ENCODE results near the gene LPP. TPM values are rescaled to one million over a fixed set of nuclear protein-coding genes. Genes with fewer than 3 reads are reported as not detected.
A peak's percentile ranks its signal among the peaks of the same experiment; 100 is the strongest.

The LPP gene
- total and polyA plus RNA-seq, 2 of the 4 experiments (the other 2 are of a cell fraction) = 16.0 to 130 TPM

DNA sequence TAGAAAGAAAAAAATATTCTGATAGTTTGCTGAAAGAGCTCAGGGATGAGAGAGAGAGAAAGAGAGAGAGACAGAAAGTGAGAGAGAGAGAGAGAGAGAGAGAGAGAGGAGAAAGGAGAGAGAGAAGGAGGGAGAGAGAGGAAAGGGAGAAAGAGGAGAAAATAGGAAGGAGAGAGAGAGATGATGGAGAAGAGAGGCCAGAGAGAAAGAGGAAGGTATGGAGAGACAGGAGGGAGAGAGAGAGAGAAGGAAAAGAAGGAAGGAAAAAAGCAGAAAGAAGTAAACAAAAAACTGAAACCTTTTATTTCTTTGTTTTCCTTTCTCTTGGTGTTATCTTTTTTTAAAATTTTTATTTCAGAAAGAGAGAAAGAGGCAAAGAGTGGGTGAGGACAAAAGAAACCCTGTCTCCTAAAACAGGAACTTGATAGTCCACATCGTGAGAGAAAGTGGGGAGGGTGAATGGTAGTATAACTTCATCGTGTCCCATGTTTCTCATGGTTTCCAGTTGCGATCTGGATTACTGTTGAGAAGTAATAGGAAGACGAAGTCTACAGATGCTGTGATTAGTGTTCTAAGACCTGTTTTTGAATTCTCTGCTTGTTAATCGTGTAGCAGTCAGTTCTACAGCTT is 279.7 kb downstream of the LPP start:
- H3K9ac ChIP-seq (ENCODE audit: low read depth, low read length) = no peak overlapping the region
- H2BK5ac ChIP-seq (ENCODE audit: low read depth, low read length, poor library complexity, severe bottlenecking) = no peak overlapping the region
- ChIA-PET CTCF (interaction anchor here (0.7 kb wide), 1 partner anchor 14 kb away, joined by 4 read pairs; no protein-coding TSS in a partner anchor), POLR2A (ENCODE audit: unreplicated experiment) (no interaction called here)
- H4K5ac ChIP-seq (ENCODE audit: low read depth, low read length) = no peak overlapping the region
- H2BK120ac ChIP-seq (ENCODE audit: low read depth, low read length) = peak overlapping the region; percentile 11; the same call in 1 of the 2 replicates
- dilution Hi-C loops (cut with HindIII; ENCODE audit: low sequenced_read_pairs, unreplicated experiment) (no loop called here), intact Hi-C loops (cut with micrococcal nuclease) (no loop called here), in situ Hi-C loops (cut with MboI; ENCODE audit: low sequenced_read_pairs) (no loop called here)
- H3K4me1 ChIP-seq (ENCODE audit: control insufficient read depth, insufficient read depth, low read length) = peaks cover 12% of the 10 kb centered on the region
- no peak overlapping the region for H2AK9ac ChIP-seq (replicated peaks; ENCODE audit: low read depth, low read length, poor library complexity)
- no peak overlapping the region for H3K18ac ChIP-seq (ENCODE audit: low read depth, low read length)
- H3K27ac ChIP-seq (ENCODE audit: insufficient read depth, low read length) = no peak overlapping the region
- H3K4me3 ChIP-seq (ENCODE audit: insufficient read depth, low read depth, low read length) = no peak overlapping the region
- peaks cover 13% of the 10 kb centered on the region for H3K9me1 ChIP-seq (ENCODE audit: insufficient read depth, low read length)
- H4K20me1 ChIP-seq (ENCODE audit: insufficient read depth, low read length) = peaks cover 4% of the 10 kb centered on the region; the same call in 1 of the 2 replicates
- no peak overlapping the region for H3K14ac ChIP-seq (replicated peaks; ENCODE audit: low read depth, low read length)
- peak overlapping the region; percentile 4; the same call in 1 of the 2 replicates for H3K23ac ChIP-seq (ENCODE audit: low read depth, low read length)
- 100% methylated on average over 1 of the region's 5 CpGs; no CpG with 5 or more reads in 1 of the 2 experiments for WGBS, 2 experiments (ENCODE audit: extremely low coverage in 2 of 2, insufficient read length in 1 of 2)
- ATAC-seq (ENCODE audit: low read depth) = no peak
- DNase-seq = no peak
- H4K8ac ChIP-seq (ENCODE audit: low read depth in 2 of 2, low read length in 2 of 2) = no peak overlapping the region
- no peaks in the 10 kb centered on the region for H3K9me3 ChIP-seq (ENCODE audit: control insufficient read depth, insufficient read depth, low read length)
- no TSS peak for BruUV-seq (replicated peaks)
- no peak overlapping the region for H2AFZ ChIP-seq (replicated peaks; ENCODE audit: low read length, poor library complexity)
- TF ChIP-seq RFX5 (IDR thresholded peaks at IDR 0.05; ENCODE audit: low read depth, low read length) = no peak
- TF ChIP-seq POLR2A (IDR thresholded peaks at IDR 0.05; ENCODE audit: low read depth, low read length) = no peak
- H4K91ac ChIP-seq (ENCODE audit: insufficient read depth, low read depth, low read length) = no peak overlapping the region
- H3K36me3 ChIP-seq (ENCODE audit: control insufficient read depth, insufficient read depth, low read length) = peaks cover 2% of the 10 kb centered on the region
- no peak overlapping the region for H2BK20ac ChIP-seq (ENCODE audit: low read depth, low read length)
- no peak overlapping the region for H2BK15ac ChIP-seq (ENCODE audit: low read depth, low read length)
- H3K27me3 ChIP-seq (ENCODE audit: control insufficient read depth, insufficient read depth, low read length) = no peaks in the 10 kb centered on the region
- H3K4ac ChIP-seq (ENCODE audit: low read depth, low read length) = no peak overlapping the region
- H3K4me2 ChIP-seq (ENCODE audit: low read depth, low read length) = no peak overlapping the region
- peaks cover 40 to 74% of the 10 kb centered on the region in 2 experiments for H3K79me1 ChIP-seq (ENCODE audit: low read depth in 1 of 2, low read length in 2 of 2)
- H3K56ac ChIP-seq (ENCODE audit: extremely low read depth, insufficient read depth, low read length) = no peak overlapping the region
- H2AK5ac ChIP-seq (ENCODE audit: low read depth, low read length) = no peak overlapping the region
